Occipital lobe (tissue), 2 donors: ENCODE data around the gene OSMR. TPM values are rescaled to one million over a fixed set of nuclear protein-coding genes. Genes with fewer than 3 reads are reported as not detected.
A peak's percentile ranks its signal among the peaks of the same experiment; 100 is the strongest.

Source experiments
- DNase-seq: peaks from one replicate; lab custom pipeline; 2025; lab: John Stamatoyannopoulos, UW
- total RNA-seq: library from RNA; depleted of rRNA; stranded (reverse); fragments of >200 nt; gene quantifications from one replicate; pipeline ENCODE4 v1.2.3, GENCODE V29; 2014

The OSMR gene
- 2.0 TPM for total RNA-seq

DNA sequence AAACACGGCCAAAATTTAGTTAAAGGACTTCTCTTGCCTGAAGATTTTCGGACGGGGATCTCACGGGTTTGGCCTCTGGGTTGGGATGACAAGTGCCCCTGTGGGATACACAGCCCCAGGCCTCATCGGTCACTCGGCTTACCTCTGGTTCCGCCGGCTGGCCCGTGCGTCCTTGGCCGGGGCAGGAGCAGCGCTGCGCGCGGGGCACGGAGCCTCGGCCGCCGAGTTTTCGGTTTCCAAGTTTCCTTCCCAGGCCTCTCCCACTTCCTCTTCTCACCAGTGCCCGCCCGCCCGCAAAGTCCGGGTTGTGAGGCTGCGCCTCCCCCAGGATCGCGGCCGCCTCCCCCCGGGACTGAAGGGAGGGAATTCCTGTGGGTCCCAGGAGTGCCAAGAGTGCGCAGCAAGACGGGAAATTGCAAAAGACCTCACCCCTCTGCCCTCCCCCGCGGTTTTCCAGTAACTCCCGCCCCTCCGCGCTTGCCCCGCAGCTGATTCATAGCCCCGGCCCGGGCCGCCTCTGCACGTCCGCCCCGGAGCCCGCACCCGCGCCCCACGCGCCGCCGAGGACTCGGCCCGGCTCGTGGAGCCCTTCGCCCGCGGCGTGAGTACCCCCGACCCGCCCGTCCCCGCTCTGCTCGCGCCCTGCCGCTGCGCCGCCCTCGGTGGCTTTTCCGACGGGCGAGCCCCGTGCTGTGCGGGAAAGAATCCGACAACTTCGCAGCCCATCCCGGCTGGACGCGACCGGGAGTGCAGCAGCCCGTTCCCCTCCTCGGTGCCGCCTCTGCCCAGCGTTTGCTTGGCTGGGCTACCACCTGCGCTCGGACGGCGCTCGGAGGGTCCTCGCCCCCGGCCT is at the start of gene OSMR:
Gene OSMR (plus strand): TSS at position 487 of the 853 bp plus-strand sequence. CDS start 23,033 bp downstream, outside the sequence.
- DNase-seq: peak; percentile 19

- DNase-seq: no peak
Measured at GRCh38 chr5:38796742-38797108, 49.1 kb upstream of the OSMR start.

DNA sequence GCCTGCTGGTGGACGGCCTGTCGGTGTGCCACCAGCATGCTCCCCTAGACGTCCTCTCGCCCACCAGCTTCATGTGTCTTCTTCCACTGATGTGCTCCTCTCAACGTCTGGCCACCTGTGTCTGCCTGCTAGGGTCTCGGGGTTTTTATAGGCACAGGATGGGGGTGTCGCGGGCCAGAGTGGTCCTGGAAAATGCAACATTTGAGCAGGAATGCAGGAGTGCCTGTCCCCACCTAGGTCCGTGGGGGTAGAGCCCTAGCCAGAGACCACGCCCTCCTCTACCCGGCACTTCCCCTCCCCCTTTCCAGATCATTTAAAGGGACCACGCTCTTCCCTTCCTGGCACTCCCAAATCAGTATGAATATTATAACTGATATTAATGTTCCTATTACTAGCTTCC is 48.0 kb upstream of the OSMR start:
- no peak for DNase-seq

- no peak for DNase-seq
Measured at GRCh38 chr5:38799556-38800377, 46.0 kb upstream of the OSMR start.

GRCh38 chr5:38800515-38800914 is 45.3 kb upstream of the OSMR start:
- no peak for DNase-seq

- no peak for DNase-seq
Measured at GRCh38 chr5:38802125-38802524, 43.7 kb upstream of the OSMR start.

DNA sequence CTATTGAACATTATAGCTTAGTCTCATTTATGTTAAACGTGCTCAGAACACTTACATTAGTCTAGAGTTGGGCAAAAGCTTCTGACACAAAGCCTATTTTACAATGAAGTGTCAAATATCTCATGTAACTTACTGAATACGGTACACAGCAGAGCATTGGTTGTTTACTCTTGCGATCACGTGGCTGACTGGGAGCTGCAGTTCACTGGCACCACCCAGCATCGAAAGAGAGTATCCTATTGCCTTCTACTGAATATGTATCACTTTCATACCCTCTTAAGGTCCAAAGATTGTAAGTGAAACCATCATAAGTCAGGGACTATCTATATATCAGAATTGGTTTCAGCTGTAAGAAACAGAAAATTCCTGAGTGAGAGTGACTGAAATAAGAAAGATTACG is 42.6 kb upstream of the OSMR start:
- DNase-seq: no peak

DNA sequence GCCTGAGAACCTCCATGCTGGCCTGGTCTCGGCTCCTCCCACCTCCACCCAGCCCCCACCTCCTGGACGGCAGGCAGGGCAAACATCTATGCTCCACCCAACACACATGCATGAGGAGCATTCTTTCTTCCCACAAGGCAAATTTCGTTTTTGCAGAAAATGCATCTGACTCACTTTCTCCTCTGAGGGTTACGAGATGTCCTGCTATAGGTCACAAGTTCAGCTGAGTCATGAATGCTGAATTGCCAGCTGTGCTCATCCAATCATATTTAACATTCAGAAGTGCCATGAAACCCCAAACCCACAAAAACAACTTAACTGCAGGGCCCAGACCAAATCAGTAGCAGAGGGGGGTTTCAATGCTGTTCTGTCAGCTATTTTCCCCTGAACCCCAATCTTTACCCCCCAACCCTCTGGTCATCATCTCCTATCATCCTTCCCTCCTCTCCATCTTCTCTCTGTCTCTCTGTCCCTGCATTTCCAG is 39.0 kb upstream of the OSMR start:
- no peak for DNase-seq

GRCh38 chr5:38807570-38808483 is 38.0 kb upstream of the OSMR start:
- no peak for DNase-seq

DNA sequence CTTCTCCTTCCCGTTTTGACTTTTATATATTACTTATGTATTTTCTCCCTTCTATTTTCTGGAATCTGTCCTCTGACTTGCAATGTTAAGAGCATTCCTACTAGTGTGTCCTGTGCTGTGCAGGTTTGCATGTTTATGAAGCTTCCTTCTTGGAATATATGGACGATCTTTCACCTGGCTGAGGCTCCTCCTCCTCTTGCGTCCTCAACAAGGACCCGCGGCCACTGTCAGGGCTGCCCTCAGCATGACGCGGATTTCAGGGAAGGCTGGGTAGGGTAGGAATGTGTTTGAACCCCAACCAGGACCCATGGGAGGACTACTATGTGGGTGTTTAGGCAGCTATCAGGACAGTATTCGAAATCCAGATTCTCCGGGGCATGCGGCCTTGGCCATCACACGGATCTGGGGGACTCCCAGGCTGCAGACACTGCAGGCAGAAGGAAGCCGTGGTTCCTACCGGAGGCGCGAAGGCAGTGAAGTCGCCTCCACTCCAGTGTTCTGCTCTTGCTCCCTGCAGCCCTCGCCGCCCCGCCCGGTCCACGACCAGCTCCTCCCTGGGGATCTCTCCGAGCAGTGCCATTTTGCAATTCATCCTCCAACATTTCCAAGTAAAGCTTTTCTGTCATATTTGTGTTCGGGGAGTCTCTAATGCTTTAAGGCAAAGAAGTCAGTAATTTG is 37.0 kb upstream of the OSMR start:
- no peak for DNase-seq

DNA sequence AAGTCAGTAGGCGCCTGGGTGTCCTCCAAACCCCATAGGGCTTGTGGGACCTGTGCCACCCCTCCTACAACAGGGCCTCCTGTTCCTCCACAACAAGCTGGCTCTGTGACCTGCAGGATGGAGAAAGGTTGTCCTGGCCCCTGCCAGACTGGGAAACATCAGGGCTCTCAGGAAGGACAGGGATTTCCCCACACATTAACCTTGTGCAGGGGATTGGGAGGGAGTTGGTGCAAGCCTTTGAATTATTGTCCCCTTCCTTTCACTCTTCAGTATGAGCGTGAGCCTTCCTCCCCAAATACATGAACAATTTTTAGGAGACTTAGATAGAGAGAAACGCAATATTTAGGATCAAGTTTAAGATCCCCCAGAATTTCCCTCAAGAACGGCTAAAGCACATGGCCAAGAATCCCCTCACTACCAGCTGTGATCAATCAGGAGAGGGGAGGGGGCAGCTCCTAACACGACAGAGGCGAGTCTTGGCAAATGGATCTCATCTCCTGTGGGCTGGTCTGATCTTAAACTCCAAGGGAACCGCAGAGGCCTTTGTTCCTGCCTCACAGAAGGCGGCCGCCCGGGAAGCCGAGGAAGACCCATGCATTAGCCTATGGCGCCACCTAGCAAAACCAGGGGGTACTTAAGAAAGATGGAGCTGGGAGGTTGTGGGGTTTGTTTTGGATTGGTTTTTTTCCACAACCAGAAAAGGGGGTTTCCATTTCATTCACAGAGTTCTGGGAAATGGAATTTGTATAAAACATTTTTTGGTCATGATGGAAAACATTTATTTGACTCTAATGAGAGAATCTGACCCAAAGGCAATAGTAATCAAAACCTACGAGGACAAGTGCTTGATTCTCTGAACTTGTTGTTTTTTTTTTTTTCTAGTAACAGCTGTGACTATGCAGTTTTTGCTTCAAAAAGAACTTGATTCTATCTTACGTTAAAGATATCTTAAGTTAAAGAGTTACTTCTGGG is 36.1 kb upstream of the OSMR start:
- peak; percentile 58 for DNase-seq

DNA sequence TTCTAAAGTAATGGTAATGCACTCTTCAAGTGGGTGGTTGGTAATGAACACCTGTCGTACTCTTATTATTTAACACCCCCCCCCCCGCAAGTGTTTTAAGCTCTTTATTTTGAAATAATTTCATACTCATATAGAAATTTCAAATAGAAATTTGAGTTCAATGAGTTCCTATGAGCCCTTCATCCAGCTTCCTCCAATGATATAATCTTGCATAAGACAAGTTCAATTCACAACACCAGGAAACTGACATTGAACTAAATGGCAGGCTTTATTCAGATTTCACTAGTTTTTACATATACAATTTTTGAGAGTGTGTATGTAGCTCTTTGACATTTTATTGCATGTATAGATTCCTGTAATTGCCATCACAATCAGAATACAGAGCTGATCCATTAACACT is 30.9 kb upstream of the OSMR start:
- no peak for DNase-seq

DNA sequence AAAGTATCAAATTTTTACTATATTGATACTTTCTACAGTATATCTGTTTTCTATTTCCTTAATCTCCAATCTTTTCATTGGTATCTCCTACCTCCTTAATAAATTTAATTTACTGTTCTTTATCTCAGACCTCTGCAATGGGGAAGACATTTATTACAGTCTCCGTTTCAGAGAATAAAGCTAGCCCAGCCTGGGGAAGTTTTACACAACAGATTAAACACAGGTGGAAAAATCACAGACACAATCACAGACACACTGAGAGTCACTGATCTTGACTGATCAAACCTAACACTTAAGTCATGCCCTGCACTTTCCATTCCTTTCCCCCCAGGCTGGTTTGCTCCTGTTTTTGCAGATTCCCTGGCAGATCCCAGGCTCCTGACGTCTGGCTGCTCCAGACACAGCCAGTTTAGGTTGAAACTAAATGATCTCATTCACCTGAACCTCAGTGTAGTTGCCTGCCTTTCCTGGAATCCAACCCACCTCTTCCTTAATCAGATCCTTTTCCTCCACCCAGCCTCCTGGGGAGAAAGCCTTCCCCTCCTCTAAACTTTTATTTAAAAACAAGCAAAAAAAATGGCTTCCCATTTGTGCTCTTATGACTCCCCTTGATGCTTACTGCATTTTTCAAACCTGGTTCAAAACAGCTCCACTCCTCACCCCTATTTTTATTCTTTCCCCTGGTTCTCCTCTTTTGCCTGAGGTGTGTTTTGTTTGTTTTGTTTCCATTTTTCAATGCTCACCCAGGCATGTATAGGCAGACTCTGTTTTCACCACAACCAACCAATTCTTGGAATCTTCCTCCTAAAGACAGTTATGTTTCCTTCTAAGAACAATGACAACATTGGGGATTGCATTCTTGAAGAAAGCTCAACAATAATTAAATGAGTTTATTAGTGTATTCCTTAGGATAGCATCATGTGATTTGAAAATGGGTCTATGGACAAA is 29.5 kb upstream of the OSMR start:
- no peak for DNase-seq

- DNase-seq: no peak
Measured at GRCh38 chr5:38821679-38822078, 24.1 kb upstream of the OSMR start.

DNA sequence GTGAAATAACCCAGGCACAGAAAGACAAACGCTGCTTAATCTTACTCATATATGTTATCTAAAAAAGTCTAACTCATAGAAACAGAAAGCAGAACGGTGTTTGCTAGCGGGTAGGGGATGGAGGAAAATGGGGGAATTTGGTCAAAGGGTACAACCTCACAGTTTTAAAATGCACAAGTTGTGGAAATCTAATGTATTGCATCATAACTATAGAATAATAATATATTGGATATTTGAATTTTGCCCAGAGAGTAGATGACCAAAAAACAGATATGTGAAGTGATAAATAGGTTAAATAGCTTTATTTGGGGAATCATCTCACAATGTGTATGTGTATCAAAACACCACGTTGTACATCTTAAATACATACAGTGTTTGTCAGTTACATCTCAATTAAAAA is 22.3 kb upstream of the OSMR start:
- no peak for DNase-seq

DNA sequence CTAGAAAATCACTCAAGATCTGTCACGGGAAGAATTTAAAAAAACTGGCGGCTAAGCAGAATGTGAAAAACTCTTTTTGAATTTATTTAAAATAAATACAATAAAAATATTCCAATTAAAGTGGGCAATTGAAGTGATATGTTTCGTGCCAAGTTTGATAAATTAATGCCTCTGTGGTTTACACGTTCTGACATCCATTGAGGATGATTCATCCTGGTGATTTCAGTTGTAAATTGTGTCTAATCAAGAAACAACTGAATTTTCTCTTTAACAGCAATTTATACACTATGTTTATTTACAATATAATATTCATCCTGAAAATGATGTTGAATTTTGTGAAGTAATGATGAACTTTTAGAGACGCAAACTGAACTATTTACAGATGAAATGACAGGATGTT is 21.0 kb upstream of the OSMR start:
- no peak for DNase-seq

DNA sequence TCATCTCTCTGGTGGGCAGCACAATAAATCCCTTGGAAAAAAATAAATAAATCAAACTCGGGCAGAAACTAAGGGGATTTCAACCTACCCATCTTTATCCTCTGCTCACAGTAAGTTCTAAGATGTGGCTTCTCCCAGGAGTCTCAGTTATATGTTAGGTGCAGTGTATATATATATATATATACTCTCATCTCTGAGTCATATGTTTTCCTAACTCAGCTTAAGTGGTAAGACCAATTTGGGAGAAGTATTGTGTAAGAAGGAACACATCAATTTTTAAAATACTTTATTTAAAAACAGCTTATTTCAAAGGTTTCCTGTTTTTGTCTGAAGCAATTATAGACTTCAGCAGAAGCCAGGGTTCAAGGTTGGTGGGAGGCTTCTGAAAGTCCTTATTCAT is 20.3 kb upstream of the OSMR start:
- DNase-seq: no peak

DNA sequence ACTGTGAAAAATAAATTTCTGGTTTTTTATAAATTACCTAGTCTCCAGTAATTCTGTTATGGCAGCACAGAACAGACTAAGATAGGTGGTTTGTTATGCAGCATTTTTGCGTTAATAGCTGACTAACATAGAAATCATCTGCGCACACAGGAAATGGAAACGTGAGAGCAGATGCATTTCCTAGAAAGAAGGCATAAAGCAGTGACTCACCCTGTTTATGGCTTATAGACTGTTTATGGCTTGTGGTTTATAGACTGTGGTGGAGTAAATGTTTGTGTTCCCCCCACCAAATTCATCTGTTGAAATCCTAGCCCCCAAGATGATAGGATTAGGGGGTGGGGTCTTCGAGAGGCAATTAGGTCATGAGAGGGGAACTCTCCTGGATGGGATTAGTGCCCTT is 18.3 kb upstream of the OSMR start:
- DNase-seq: no peak
